ENCODE measurements around the gene LYL1. TPM values are rescaled to one million over a fixed set of nuclear protein-coding genes. Genes with fewer than 3 reads are reported as not detected.

Gene LYL1
- total and polyA plus RNA-seq, 2 experiments from 2014 or later: 0.18 TPM; not detected in 1

- Histone ChIP-seq H2AFZ (no peak overlapping the region), H3K27me3 (replicated peaks; ENCODE audit: insufficient read depth) (no peaks in the 10 kb centered on the region), H3K4me3 (no peak overlapping the region), H3K4me2 (ENCODE audit: unreplicated experiment) (no peak overlapping the region), H3K9me3 (ENCODE audit: low read depth) (no peaks in the 10 kb centered on the region), H3K27ac (no peak overlapping the region), H4K20me1 (ENCODE audit: insufficient read depth) (no peaks in the 10 kb centered on the region), H3K9ac (peak overlapping the region; percentile 36; the same call in 1 of the 2 replicates), H3K79me2 (ENCODE audit: insufficient read depth) (peaks cover 21% of the 10 kb centered on the region), H3F3A (ENCODE audit: insufficient read depth) (peaks cover 18% of the 10 kb centered on the region), H3K36me3 (ENCODE audit: low read depth) (peaks cover 3% of the 10 kb centered on the region; the same call in 1 of the 2 replicates), H3K9me2 (ENCODE audit: insufficient read depth) (no peaks in the 10 kb centered on the region), H3K4me1 (ENCODE audit: insufficient read depth) (peaks cover 20% of the 10 kb centered on the region)
- in situ Hi-C loops (cut with MboI): loop anchor here (10.0 kb wide), 1 partner anchor 111 kb away; no protein-coding TSS in a partner anchor
- no peak for DNase-seq
- TF ChIP-seq EZH2 (IDR thresholded peaks at IDR 0.05; ENCODE audit: insufficient read depth, poor library complexity, severe bottlenecking): no peak
- no peak for TF ChIP-seq EZH2phosphoT487 (IDR thresholded peaks at IDR 0.05; ENCODE audit: insufficient read depth, low read depth)
- 66 to 70% methylated on average over 22 to 44 of the region's 44 CpGs for WGBS, 2 experiments (ENCODE audit: low coverage in 1 of 2, low lambda C conversion rate in 2 of 2, missing lambda C conversion rate in 2 of 2)
These were observed 6.4 kb downstream of the LYL1 start for GRCh38 chr19:13095934-13096927.

- no peak overlapping the region for H3K4me2 ChIP-seq (ENCODE audit: unreplicated experiment)
- H3K4me1 ChIP-seq (ENCODE audit: insufficient read depth): peaks cover 27% of the 10 kb centered on the region
- TF ChIP-seq EZH2phosphoT487 (IDR thresholded peaks at IDR 0.05; ENCODE audit: insufficient read depth, low read depth): no peak
- TF ChIP-seq EZH2 (IDR thresholded peaks at IDR 0.05; ENCODE audit: insufficient read depth, poor library complexity, severe bottlenecking): no peak
- H3K27me3 ChIP-seq (replicated peaks; ENCODE audit: insufficient read depth): no peaks in the 10 kb centered on the region
- H3K27ac ChIP-seq: no peak overlapping the region
- H3K4me3 ChIP-seq: no peak overlapping the region
- in situ Hi-C loops (cut with MboI): loop anchor here (10.0 kb wide), 1 partner anchor 111 kb away; no protein-coding TSS in a partner anchor
- no peaks in the 10 kb centered on the region for H3K9me3 ChIP-seq (ENCODE audit: low read depth)
- H3F3A ChIP-seq (ENCODE audit: insufficient read depth): peaks cover 18% of the 10 kb centered on the region
- H3K79me2 ChIP-seq (ENCODE audit: insufficient read depth): peaks cover 21% of the 10 kb centered on the region
- no peaks in the 10 kb centered on the region for H4K20me1 ChIP-seq (ENCODE audit: insufficient read depth)
- H2AFZ ChIP-seq: no peak overlapping the region
- no peak overlapping the region for H3K9ac ChIP-seq
- no peaks in the 10 kb centered on the region for H3K9me2 ChIP-seq (ENCODE audit: insufficient read depth)
- H3K36me3 ChIP-seq (ENCODE audit: low read depth): peaks cover 3% of the 10 kb centered on the region; the same call in 1 of the 2 replicates
- 69 to 81% methylated on average over 18 to 25 of the region's 25 CpGs for WGBS, 2 experiments (ENCODE audit: low coverage in 1 of 2, low lambda C conversion rate in 2 of 2, missing lambda C conversion rate in 2 of 2)
- no peak for DNase-seq
These were observed 7.3 kb downstream of the LYL1 start for GRCh38 chr19:13095393-13095784.

DNA sequence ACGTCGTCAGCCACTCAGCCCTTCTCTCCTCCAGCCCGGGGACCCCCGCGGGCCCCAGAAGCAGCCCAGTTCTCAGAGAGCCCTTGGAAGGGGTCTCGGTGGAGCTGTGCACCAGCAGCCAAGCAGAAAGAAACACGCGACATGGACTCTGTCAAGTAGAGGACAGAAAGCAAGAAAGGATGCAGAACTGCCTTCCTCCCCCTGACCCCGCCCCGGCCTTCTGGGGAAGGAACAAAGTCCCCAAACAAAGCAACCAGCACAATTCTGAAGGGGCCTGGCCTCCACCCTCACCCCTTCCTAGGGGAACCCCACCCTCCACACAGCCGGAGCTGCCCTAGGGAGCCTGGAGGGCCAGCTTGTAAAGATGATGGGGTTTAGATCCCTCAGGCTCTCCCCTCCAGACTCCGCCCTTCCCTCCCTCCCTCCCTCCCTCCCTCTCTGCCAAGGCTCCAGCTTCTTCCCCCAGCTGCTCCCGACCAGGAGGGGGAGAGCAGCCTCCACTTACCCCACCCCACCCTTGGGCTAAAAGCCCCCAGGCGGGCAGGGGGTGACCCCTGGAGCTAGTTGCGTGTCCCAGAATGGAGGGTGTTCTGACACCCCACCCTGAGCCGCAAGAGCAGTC, 7.8 kb downstream of the LYL1 start:
- no peak overlapping the region for H3K4me3 ChIP-seq
- peaks cover 22% of the 10 kb centered on the region for H3F3A ChIP-seq (ENCODE audit: insufficient read depth)
- H3K4me1 ChIP-seq (ENCODE audit: insufficient read depth): peaks cover 27% of the 10 kb centered on the region
- H4K20me1 ChIP-seq (ENCODE audit: insufficient read depth): no peaks in the 10 kb centered on the region
- H3K9me3 ChIP-seq (ENCODE audit: low read depth): no peaks in the 10 kb centered on the region
- no peak for DNase-seq
- peaks cover 3% of the 10 kb centered on the region; the same call in 1 of the 2 replicates for H3K36me3 ChIP-seq (ENCODE audit: low read depth)
- H3K79me2 ChIP-seq (ENCODE audit: insufficient read depth): peaks cover 21% of the 10 kb centered on the region
- H3K9me2 ChIP-seq (ENCODE audit: insufficient read depth): no peaks in the 10 kb centered on the region
- TF ChIP-seq EZH2phosphoT487 (IDR thresholded peaks at IDR 0.05; ENCODE audit: insufficient read depth, low read depth) (no peak), EZH2 (IDR thresholded peaks at IDR 0.05; ENCODE audit: insufficient read depth, poor library complexity, severe bottlenecking) (no peak)
- H3K4me2 ChIP-seq (ENCODE audit: unreplicated experiment): no peak overlapping the region
- H3K9ac ChIP-seq: no peak overlapping the region
- no peak overlapping the region for H3K27ac ChIP-seq
- 51 to 55% methylated on average over 14 to 16 of the region's 16 CpGs for WGBS, 2 experiments (ENCODE audit: low coverage in 1 of 2, low lambda C conversion rate in 2 of 2, missing lambda C conversion rate in 2 of 2)
- no peaks in the 10 kb centered on the region for H3K27me3 ChIP-seq (replicated peaks; ENCODE audit: insufficient read depth)
- H2AFZ ChIP-seq: no peak overlapping the region
- in situ Hi-C loops (cut with MboI): loop anchor here (10.0 kb wide), 1 partner anchor 110 kb away; no protein-coding TSS in a partner anchor

GRCh38 chr19:13094106-13094504, 8.6 kb downstream of the LYL1 start:
- peaks cover 3% of the 10 kb centered on the region; the same call in 1 of the 2 replicates for H3K36me3 ChIP-seq (ENCODE audit: low read depth)
- no peaks in the 10 kb centered on the region for H4K20me1 ChIP-seq (ENCODE audit: insufficient read depth)
- no peak overlapping the region; the same call in 1 of the 2 replicates for H3K9ac ChIP-seq
- TF ChIP-seq EZH2 (IDR thresholded peaks at IDR 0.05; ENCODE audit: insufficient read depth, poor library complexity, severe bottlenecking) (no peak), EZH2phosphoT487 (IDR thresholded peaks at IDR 0.05; ENCODE audit: insufficient read depth, low read depth) (no peak)
- H3K27ac ChIP-seq: peak overlapping the region; percentile 13
- no peak overlapping the region for H2AFZ ChIP-seq
- H3K9me3 ChIP-seq (ENCODE audit: low read depth): no peaks in the 10 kb centered on the region
- H3K4me2 ChIP-seq (ENCODE audit: unreplicated experiment): no peak overlapping the region
- WGBS, 2 experiments (ENCODE audit: low coverage in 1 of 2, low lambda C conversion rate in 2 of 2, missing lambda C conversion rate in 2 of 2): 35% methylated on average over 4 to 5 of the region's 5 CpGs
- no peak for DNase-seq
- in situ Hi-C loops (cut with MboI): loop anchor here (10.0 kb wide), 1 partner anchor 109 kb away; no protein-coding TSS in a partner anchor
- H3K4me1 ChIP-seq (ENCODE audit: insufficient read depth): peaks cover 27% of the 10 kb centered on the region
- peaks cover 22% of the 10 kb centered on the region for H3F3A ChIP-seq (ENCODE audit: insufficient read depth)
- no peak overlapping the region for H3K4me3 ChIP-seq
- no peaks in the 10 kb centered on the region for H3K27me3 ChIP-seq (replicated peaks; ENCODE audit: insufficient read depth)
- H3K79me2 ChIP-seq (ENCODE audit: insufficient read depth): peaks cover 21% of the 10 kb centered on the region
- no peaks in the 10 kb centered on the region for H3K9me2 ChIP-seq (ENCODE audit: insufficient read depth)

Measured in GM23248 (cell line).